ENCODE measurements around the gene FLT4.

FLT4 gene

GRCh38 chr5:180586870-180587269 lies 62.5 kb downstream of the FLT4 start:
- no peak for DNase-seq

GRCh38 chr5:180586204-180586603 lies 63.2 kb downstream of the FLT4 start:
- DNase-seq: no peak

- no peak for DNase-seq
Measured at GRCh38 chr5:180583738-180584137, 65.7 kb downstream of the FLT4 start.

GRCh38 chr5:180580681-180581080 lies 68.7 kb downstream of the FLT4 start:
- no peak for DNase-seq

- DNase-seq: no peak
Measured at GRCh38 chr5:180575571-180575970, 73.8 kb downstream of the FLT4 start.

- no peak for DNase-seq
Measured at GRCh38 chr5:180568914-180569313, 80.5 kb downstream of the FLT4 start.

GRCh38 chr5:180563994-180564393 lies 85.4 kb downstream of the FLT4 start:
- no peak for DNase-seq

- DNase-seq: no peak
Measured at GRCh38 chr5:180558232-180558631, 91.2 kb downstream of the FLT4 start.

GRCh38 chr5:180557217-180557809 lies 92.1 kb downstream of the FLT4 start:
- no peak for DNase-seq

GRCh38 chr5:180555168-180555921 lies 94.1 kb downstream of the FLT4 start:
- DNase-seq: no peak

GRCh38 chr5:180553530-180553929 lies 95.9 kb downstream of the FLT4 start:
- no peak for DNase-seq

Data from activated CD8-positive, alpha-beta memory T cell treated with anti-CD3 and anti-CD28 coated beads for 24 hours (primary cell).